Measurements from ENCODE around the gene POGZ.

POGZ gene

GRCh38 chr1:151407304-151407703 lies 52.0 kb downstream of the POGZ start:
- Mint-ChIP-seq H3K4me3 (no peak overlapping the region), H3K27ac (no peak overlapping the region), H3K4me1 (no peaks in the 10 kb centered on the region), H3K9me3 (no peaks in the 10 kb centered on the region), H3K36me3 (ENCODE audit: low read depth) (peaks cover 89% of the 10 kb centered on the region), H3K27me3 (ENCODE audit: low read depth) (no peaks in the 10 kb centered on the region)
- no peak for TF ChIP-seq CTCF (IDR thresholded peaks at IDR 0.05; ENCODE audit: unreplicated experiment in 3 of 3)

GRCh38 chr1:151406176-151406575 lies 53.1 kb downstream of the POGZ start:
- Mint-ChIP-seq H3K36me3 (ENCODE audit: low read depth) (peaks cover 89% of the 10 kb centered on the region), H3K9me3 (no peaks in the 10 kb centered on the region), H3K4me1 (peaks cover 4% of the 10 kb centered on the region), H3K27me3 (ENCODE audit: low read depth) (no peaks in the 10 kb centered on the region), H3K27ac (no peak overlapping the region), H3K4me3 (no peak overlapping the region)
- TF ChIP-seq CTCF (IDR thresholded peaks at IDR 0.05; ENCODE audit: unreplicated experiment in 3 of 3), result no peak

- H3K36me3 Mint-ChIP-seq (ENCODE audit: low read depth), result peaks cover 89% of the 10 kb centered on the region
- no peaks in the 10 kb centered on the region for H3K9me3 Mint-ChIP-seq
- H3K4me3 Mint-ChIP-seq, result no peak overlapping the region
- no peak overlapping the region for H3K27ac Mint-ChIP-seq
- H3K4me1 Mint-ChIP-seq, result peaks cover 12% of the 10 kb centered on the region
- H3K27me3 Mint-ChIP-seq (ENCODE audit: low read depth), result no peaks in the 10 kb centered on the region
- no peak for TF ChIP-seq CTCF (IDR thresholded peaks at IDR 0.05; ENCODE audit: unreplicated experiment in 3 of 3)
Observed at GRCh38 chr1:151405187-151405951, 53.9 kb downstream of the POGZ start.

GRCh38 chr1:151403612-151404011 lies 55.7 kb downstream of the POGZ start:
- H3K27ac Mint-ChIP-seq, result no peak overlapping the region
- no peaks in the 10 kb centered on the region for H3K27me3 Mint-ChIP-seq (ENCODE audit: low read depth)
- peaks cover 77% of the 10 kb centered on the region for H3K36me3 Mint-ChIP-seq (ENCODE audit: low read depth)
- no peaks in the 10 kb centered on the region for H3K9me3 Mint-ChIP-seq
- peak overlapping the region in 1 of 3 experiments; percentile 9 for H3K4me3 Mint-ChIP-seq
- no peak for TF ChIP-seq CTCF (IDR thresholded peaks at IDR 0.05; ENCODE audit: unreplicated experiment in 3 of 3)
- H3K4me1 Mint-ChIP-seq, result peaks cover 23% of the 10 kb centered on the region

GRCh38 chr1:151402764-151403163 lies 56.5 kb downstream of the POGZ start:
- H3K27me3 Mint-ChIP-seq (ENCODE audit: low read depth), result no peaks in the 10 kb centered on the region
- H3K27ac Mint-ChIP-seq, result peak overlapping the region in 1 of 3 experiments; percentile 14
- peaks cover 69% of the 10 kb centered on the region for H3K36me3 Mint-ChIP-seq (ENCODE audit: low read depth)
- H3K4me1 Mint-ChIP-seq, result peaks cover 23% of the 10 kb centered on the region
- H3K4me3 Mint-ChIP-seq, result peak overlapping the region; percentile 37 to 91 (median 91)
- no peaks in the 10 kb centered on the region for H3K9me3 Mint-ChIP-seq
- TF ChIP-seq CTCF (IDR thresholded peaks at IDR 0.05; ENCODE audit: unreplicated experiment in 3 of 3), result no peak

- Mint-ChIP-seq H3K9me3 (no peaks in the 10 kb centered on the region), H3K27me3 (ENCODE audit: low read depth) (no peaks in the 10 kb centered on the region), H3K27ac (peak overlapping the region; percentile 49 to 92 (median 79)), H3K4me3 (peak overlapping the region; percentile 91 to 96 (median 91)), H3K36me3 (ENCODE audit: low read depth) (peaks cover 61% of the 10 kb centered on the region), H3K4me1 (peaks cover 23% of the 10 kb centered on the region)
- no peak for TF ChIP-seq CTCF (IDR thresholded peaks at IDR 0.05; ENCODE audit: unreplicated experiment in 3 of 3)
Observed at GRCh38 chr1:151401860-151402259, 57.4 kb downstream of the POGZ start.
